PC-9 (cell line): ENCODE measurements around the gene EGFR.

ENCODE experiments used
- EZH2 ChIP-seq: fragments of 200-600 bp; sonication (generic); IDR thresholded peaks from 2 replicates; pipeline ENCODE4 v1.8.0; 2017; ENCODE audit warnings: antibody characterized with exemption, low read depth
- TF ChIP-seq, protein P1 (sequence below): fragments of 200-600 bp; sonication (generic); conservative IDR thresholded peaks from 2 replicates; pipeline ENCODE4 v1.6.1; 2017; ENCODE audit warnings: mixed run types, antibody characterized with exemption, mild to moderate bottlenecking, moderate library complexity

- TF ChIP-seq, protein P1, sequence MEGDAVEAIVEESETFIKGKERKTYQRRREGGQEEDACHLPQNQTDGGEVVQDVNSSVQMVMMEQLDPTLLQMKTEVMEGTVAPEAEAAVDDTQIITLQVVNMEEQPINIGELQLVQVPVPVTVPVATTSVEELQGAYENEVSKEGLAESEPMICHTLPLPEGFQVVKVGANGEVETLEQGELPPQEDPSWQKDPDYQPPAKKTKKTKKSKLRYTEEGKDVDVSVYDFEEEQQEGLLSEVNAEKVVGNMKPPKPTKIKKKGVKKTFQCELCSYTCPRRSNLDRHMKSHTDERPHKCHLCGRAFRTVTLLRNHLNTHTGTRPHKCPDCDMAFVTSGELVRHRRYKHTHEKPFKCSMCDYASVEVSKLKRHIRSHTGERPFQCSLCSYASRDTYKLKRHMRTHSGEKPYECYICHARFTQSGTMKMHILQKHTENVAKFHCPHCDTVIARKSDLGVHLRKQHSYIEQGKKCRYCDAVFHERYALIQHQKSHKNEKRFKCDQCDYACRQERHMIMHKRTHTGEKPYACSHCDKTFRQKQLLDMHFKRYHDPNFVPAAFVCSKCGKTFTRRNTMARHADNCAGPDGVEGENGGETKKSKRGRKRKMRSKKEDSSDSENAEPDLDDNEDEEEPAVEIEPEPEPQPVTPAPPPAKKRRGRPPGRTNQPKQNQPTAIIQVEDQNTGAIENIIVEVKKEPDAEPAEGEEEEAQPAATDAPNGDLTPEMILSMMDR, result no peak
- TF ChIP-seq EZH2, result no peak
Observed at GRCh38 chr7:55244006-55244745, 225.4 kb downstream of the EGFR start.
